ENCODE data around the gene SLIT3.

GRCh38 chr5:169299191-169299662 is 1.7 kb downstream of the SLIT3 start:
- TF ChIP-seq POLR2A (IDR thresholded peaks at IDR 0.05) (no peak), CTCF (IDR thresholded peaks at IDR 0.05) (no peak)
